RWPE2 (cell line): Measurements from ENCODE around the gene MASP2.
A peak's percentile ranks its signal among the peaks of the same experiment; 100 is the strongest.
"Not testable (repeated sequence)": the region's sequence is repeated elsewhere in the genome, so short reads cannot be mapped to it uniquely, and the experiment has no call there.

Experiments used
- ATAC-seq: fragments of 200-7000 bp; cut with Tn5 transposase; 3 replicates; pipeline ENCODE4 v1.9.1; 2021; ENCODE audit warnings: low read depth
- DNase-seq: peaks from one replicate; pipeline ENCODE4 v3.0.0-alpha.2; 2020; ENCODE audit warnings: low spot score
- H3K27ac ChIP-seq: fragments of 450-650 bp; 2 replicates; pipeline ENCODE4 v1.5.1; 2017; ENCODE audit warnings: mild to moderate bottlenecking; ENCODE audit not compliant: poor library complexity, severe bottlenecking
- H3K27me3 ChIP-seq: fragments of 250-450 bp; sonication (Bioruptor Pico); 2 replicates; pipeline ENCODE4 v1.5.1; 2021; ENCODE audit warnings: mild to moderate bottlenecking, moderate library complexity; ENCODE audit not compliant: insufficient read depth, poor library complexity, severe bottlenecking
- H3K36me3 ChIP-seq: fragments of 250-450 bp; sonication (Bioruptor Pico); 2 replicates; pipeline ENCODE4 v1.5.1; 2020; ENCODE audit warnings: low read depth, mild to moderate bottlenecking, moderate library complexity
- H3K4me1 ChIP-seq: fragments of 250-450 bp; sonication (Bioruptor Pico); 2 replicates; pipeline ENCODE4 v1.5.1; 2021; ENCODE audit warnings: mild to moderate bottlenecking, moderate library complexity; ENCODE audit not compliant: insufficient read depth, poor library complexity, severe bottlenecking
- H3K4me3 ChIP-seq: fragments of 250-450 bp; sonication (Bioruptor Pico); 2 replicates; pipeline ENCODE4 v1.5.1; 2021; ENCODE audit warnings: mild to moderate bottlenecking, moderate library complexity; ENCODE audit not compliant: severe bottlenecking
- H3K9me3 ChIP-seq: fragments of 250-450 bp; sonication (Bioruptor Pico); 2 replicates; pipeline ENCODE4 v1.5.1; 2021; ENCODE audit warnings: mild to moderate bottlenecking, moderate library complexity; ENCODE audit not compliant: severe bottlenecking
- TF ChIP-seq, protein P1 (sequence below): fragments of 450-650 bp; IDR thresholded peaks from one replicate; pipeline ENCODE4 v1.5.1; 2017; ENCODE audit warnings: mild to moderate bottlenecking, moderate library complexity; ENCODE audit not compliant: poor library complexity, severe bottlenecking

The MASP2 gene

DNA sequence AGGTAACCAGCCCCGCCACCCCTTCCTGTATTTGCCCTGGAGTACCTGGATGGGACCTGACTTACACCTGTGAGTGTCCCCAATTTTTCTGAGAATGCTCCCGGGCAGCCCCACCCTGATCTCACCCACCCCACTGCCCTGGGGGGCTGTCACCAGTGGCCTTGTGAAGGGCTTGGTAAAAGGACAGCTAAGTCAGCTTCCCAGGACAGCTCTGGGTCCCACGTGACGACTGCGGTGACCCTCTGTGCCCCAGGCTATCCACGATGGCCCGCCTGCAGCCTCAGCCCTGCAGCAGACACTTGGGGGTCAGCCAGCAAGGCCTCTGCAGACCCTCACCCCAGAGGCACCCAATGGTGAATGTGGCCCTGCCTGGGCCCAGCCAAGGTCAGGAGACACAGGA lies 7.1 kb upstream of the MASP2 start:
- no peak overlapping the region for H3K4me3 ChIP-seq
- no peaks in the 10 kb centered on the region for H3K27me3 ChIP-seq
- TF ChIP-seq, protein P1, sequence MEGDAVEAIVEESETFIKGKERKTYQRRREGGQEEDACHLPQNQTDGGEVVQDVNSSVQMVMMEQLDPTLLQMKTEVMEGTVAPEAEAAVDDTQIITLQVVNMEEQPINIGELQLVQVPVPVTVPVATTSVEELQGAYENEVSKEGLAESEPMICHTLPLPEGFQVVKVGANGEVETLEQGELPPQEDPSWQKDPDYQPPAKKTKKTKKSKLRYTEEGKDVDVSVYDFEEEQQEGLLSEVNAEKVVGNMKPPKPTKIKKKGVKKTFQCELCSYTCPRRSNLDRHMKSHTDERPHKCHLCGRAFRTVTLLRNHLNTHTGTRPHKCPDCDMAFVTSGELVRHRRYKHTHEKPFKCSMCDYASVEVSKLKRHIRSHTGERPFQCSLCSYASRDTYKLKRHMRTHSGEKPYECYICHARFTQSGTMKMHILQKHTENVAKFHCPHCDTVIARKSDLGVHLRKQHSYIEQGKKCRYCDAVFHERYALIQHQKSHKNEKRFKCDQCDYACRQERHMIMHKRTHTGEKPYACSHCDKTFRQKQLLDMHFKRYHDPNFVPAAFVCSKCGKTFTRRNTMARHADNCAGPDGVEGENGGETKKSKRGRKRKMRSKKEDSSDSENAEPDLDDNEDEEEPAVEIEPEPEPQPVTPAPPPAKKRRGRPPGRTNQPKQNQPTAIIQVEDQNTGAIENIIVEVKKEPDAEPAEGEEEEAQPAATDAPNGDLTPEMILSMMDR: no peak
- DNase-seq: no peak
- no peaks in the 10 kb centered on the region for H3K9me3 ChIP-seq
- no peaks in the 10 kb centered on the region for H3K4me1 ChIP-seq
- ATAC-seq: no peak
- H3K36me3 ChIP-seq: peaks cover 32% of the 10 kb centered on the region
- H3K27ac ChIP-seq: no peak overlapping the region

DNA sequence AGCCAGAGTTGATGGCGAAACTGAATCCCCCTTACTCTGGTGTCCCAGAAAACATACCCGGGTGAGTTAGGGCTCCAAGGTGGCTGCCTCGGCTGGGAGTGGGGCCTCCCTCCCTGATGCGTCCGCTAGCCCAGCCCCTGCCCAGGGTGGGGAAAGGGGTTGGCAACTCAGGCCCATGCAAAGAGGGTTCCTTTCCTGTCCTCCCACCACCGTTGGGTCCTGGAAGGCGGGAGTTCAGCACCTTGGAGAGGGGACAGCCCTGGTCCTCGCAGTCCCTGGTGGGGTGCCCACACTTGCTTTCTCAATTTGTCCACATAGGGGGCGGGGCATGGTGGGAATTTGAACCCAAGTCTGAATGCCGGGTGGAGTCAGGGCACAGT lies 6.7 kb upstream of the MASP2 start:
- H3K27ac ChIP-seq: no peak overlapping the region

GRCh38 chr1:11052839-11053757 lies 6.1 kb upstream of the MASP2 start:
- no peaks in the 10 kb centered on the region for H3K9me3 ChIP-seq
- H3K4me1 ChIP-seq: no peaks in the 10 kb centered on the region
- no peak overlapping the region for H3K4me3 ChIP-seq
- peak; percentile 35; the same call in 2 of the 3 replicates for ATAC-seq
- TF ChIP-seq, protein P1: no peak
- H3K36me3 ChIP-seq: peaks cover 24% of the 10 kb centered on the region
- no peaks in the 10 kb centered on the region for H3K27me3 ChIP-seq
- DNase-seq: no peak
- no peak overlapping the region for H3K27ac ChIP-seq

More for the DNA sequence above, 6.7 kb upstream of the MASP2 start:
- H3K4me1 ChIP-seq: no peaks in the 10 kb centered on the region
- no peak overlapping the region for H3K4me3 ChIP-seq
- peak; percentile 13; the same call in 1 of the 3 replicates for ATAC-seq
- no peak for DNase-seq
- no peaks in the 10 kb centered on the region for H3K27me3 ChIP-seq
- TF ChIP-seq, protein P1: no peak
- H3K36me3 ChIP-seq: peaks cover 31% of the 10 kb centered on the region
- H3K9me3 ChIP-seq: no peaks in the 10 kb centered on the region

DNA sequence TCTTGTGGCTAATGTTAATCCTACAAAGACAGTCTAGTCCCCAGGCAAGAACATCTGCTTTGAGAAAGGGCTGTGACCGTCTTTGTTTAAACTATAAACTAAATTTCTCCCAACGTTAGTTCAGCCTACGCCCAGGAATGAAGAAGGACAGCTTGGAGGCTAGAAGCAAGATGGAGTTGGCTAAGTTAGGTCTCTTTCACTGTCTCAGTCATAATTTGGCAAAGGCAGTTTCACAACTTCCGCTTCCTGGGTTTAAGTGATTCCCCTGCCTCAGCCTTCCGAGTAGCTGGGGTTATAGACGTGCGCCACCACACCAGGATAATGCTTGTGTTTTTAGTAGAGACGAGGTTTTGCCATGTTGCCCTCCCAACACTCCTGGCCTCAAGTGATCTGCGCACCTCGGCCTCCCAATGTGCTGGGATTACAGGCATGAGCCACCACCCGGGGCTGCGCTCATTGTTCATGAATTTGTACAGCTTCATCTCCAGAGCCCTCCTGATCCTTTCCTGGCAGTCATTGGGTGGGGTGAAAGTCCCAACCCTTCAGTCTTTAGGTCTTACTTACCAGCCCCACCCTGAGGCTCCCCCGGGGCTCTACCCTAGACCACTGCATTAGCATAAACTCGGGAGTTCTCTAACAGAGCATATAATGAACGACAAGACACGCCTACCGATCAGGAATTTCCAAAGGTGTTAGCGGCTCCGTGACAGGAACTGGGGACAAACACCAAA lies 4.9 kb upstream of the MASP2 start:
- Histone ChIP-seq H3K36me3 (peaks cover 14% of the 10 kb centered on the region), H3K4me3 (no peak overlapping the region), H3K4me1 (no peaks in the 10 kb centered on the region), H3K27ac (no peak overlapping the region), H3K27me3 (no peaks in the 10 kb centered on the region), H3K9me3 (no peaks in the 10 kb centered on the region)
- DNase-seq (no peak), ATAC-seq (peak; percentile 2; the same call in 1 of the 3 replicates)
- TF ChIP-seq, protein P1: no peak

DNA sequence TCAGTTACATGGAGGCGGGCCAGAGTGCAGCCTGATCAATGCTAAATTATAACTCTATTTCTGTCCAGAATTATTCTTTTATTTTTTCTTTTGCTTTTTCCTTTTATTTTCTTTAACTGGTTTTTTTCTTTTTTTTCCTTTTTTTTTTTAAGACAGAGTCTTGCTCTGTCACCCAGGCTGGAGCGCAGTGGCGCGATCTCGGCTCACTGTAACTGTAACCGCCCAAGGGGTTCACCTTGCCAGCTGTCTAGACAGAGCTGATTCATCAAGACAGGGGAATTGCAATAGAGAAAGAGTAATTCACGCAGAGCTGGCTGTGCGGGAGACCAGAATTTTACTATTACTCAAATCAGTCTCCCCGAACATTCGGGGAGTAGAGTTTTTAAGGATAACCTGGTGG lies 4.1 kb upstream of the MASP2 start:
- not testable (repeated sequence) for H3K4me3 ChIP-seq, H3K27me3 ChIP-seq, H3K27ac ChIP-seq, DNase-seq, ATAC-seq, H3K9me3 ChIP-seq, H3K36me3 ChIP-seq, H3K4me1 ChIP-seq
